NT2/D1 (cell line): ENCODE results near the gene LTN1.

Source experiments
- YY1 ChIP-seq: IDR thresholded peaks from 2 replicates; pipeline ENCODE4 v1.6.1; 2011; ENCODE audit not compliant: insufficient read length, insufficient read depth
- ZNF274 ChIP-seq: IDR thresholded peaks from 2 replicates; pipeline ENCODE4 v1.6.1; 2011; ENCODE audit warnings: mild to moderate bottlenecking, low read depth, low read length

GRCh38 chr21:28884976-28885852 lies 107.5 kb downstream of the LTN1 start:
- TF ChIP-seq YY1 = no peak
- no peak for TF ChIP-seq ZNF274
